AG04449 (cell line): Measurements from ENCODE around the gene IMMP2L.
A peak's percentile ranks its signal among the peaks of the same experiment; 100 is the strongest.
"Not testable (repeated sequence)": the region's sequence is repeated elsewhere in the genome, so short reads cannot be mapped to it uniquely, and the experiment has no call there.

Experiments
- CTCF ChIA-PET: fragments of 350-600 bp; formaldehyde crosslinking; extraction: SDS; loops from one replicate; lab custom pipeline; 2021; ENCODE audit warnings: antibody characterized with exemption; lab: Yijun Ruan, JAX
- POLR2A ChIA-PET: fragments of 400-600, 350-600 bp; formaldehyde crosslinking; extraction: SDS; loops from one replicate; lab custom pipeline; 2020; ENCODE audit warnings: antibody characterized with exemption, inconsistent platforms; lab: Yijun Ruan, JAX
- DNase-seq: peaks from one replicate; pipeline ENCODE4 v3.0.0-alpha.2; 2010; ENCODE audit warnings: low read depth, low spot score
- H3K4me3 ChIP-seq: 2 replicates; pipeline ENCODE4 v1.5.1; 2011; ENCODE audit warnings: low read depth, mild to moderate bottlenecking, control low read depth, low read length
- CTCF ChIP-seq: IDR thresholded peaks from one replicate; pipeline ENCODE4 v1.5.1; 2011; ENCODE audit warnings: mild to moderate bottlenecking, moderate library complexity, low read length, control low read depth, inconsistent platforms; ENCODE audit not compliant: insufficient read depth; ENCODE audit errors: missing control alignments

The IMMP2L gene

GRCh38 chr7:111459065-111459756, 103.1 kb downstream of the IMMP2L start:
- no peak overlapping the region for H3K4me3 ChIP-seq
- CTCF ChIA-PET: no interaction called here
- TF ChIP-seq CTCF: no peak
- DNase-seq: no peak
- POLR2A ChIA-PET: no interaction called here

- CTCF ChIA-PET, DNase-seq, POLR2A ChIA-PET, H3K4me3 ChIP-seq: not testable (repeated sequence)
These were observed 111.6 kb downstream of the IMMP2L start for GRCh38 chr7:111450705-111451104.

- CTCF ChIA-PET, POLR2A ChIA-PET, H3K4me3 ChIP-seq, DNase-seq: not testable (repeated sequence)
These were observed 114.8 kb downstream of the IMMP2L start for GRCh38 chr7:111447502-111447901.

- no peak overlapping the region for H3K4me3 ChIP-seq
- DNase-seq: no peak
- CTCF ChIA-PET: no interaction called here
- POLR2A ChIA-PET: interaction anchor here (0.6 kb wide), 1 partner anchor 13 kb away, joined by 3 read pairs; no protein-coding TSS in a partner anchor
- no peak for TF ChIP-seq CTCF
These were observed 122.3 kb downstream of the IMMP2L start for GRCh38 chr7:111439977-111440376.

GRCh38 chr7:111438369-111439289, 123.7 kb downstream of the IMMP2L start:
- ChIA-PET CTCF (interaction anchor here (1.1 kb wide), 1 partner anchor 14 kb away, joined by 3 read pairs; no protein-coding TSS in a partner anchor), POLR2A (no interaction called here)
- TF ChIP-seq CTCF: no peak
- peak; percentile 28 for DNase-seq
- H3K4me3 ChIP-seq: no peak overlapping the region

- POLR2A ChIA-PET: no interaction called here
- H3K4me3 ChIP-seq: no peak overlapping the region
- TF ChIP-seq CTCF: no peak
- CTCF ChIA-PET: interaction anchor here (1.1 kb wide), 1 partner anchor 15 kb away, joined by 3 read pairs; no protein-coding TSS in a partner anchor
- no peak for DNase-seq
These were observed 124.6 kb downstream of the IMMP2L start for GRCh38 chr7:111437736-111438135.

GRCh38 chr7:111436608-111437007, 125.7 kb downstream of the IMMP2L start:
- POLR2A ChIA-PET: no interaction called here
- no peak for TF ChIP-seq CTCF
- CTCF ChIA-PET: no interaction called here
- H3K4me3 ChIP-seq: no peak overlapping the region
- DNase-seq: no peak
